ENCODE data around the gene PTX4.

The PTX4 gene

DNA sequence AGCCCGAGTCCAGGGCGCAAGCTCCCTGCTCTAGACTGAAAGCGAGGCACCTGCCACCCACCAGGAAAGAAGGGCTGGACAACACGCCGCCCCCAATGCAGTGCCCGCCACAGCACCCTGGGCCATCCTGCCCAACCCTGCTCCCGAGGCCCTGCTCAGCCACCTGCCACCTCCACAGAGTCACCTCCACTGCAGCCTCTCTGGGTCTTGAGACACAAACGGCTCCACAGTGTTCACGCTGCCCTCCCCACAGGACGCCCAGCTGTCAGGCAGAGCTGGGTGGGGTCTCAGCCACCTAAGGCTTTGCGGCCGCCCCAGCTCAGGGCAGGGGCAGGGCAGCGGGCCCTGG is 23.2 kb downstream of the PTX4 start:
- intact Hi-C loops (cut with DNase I) = no loop called here
- DNase-seq = peak in 1 of 10 donors; percentile 65

- DNase-seq = peak in 1 of 10 donors; percentile 81
- intact Hi-C loops (cut with DNase I) = no loop called here
Measured at GRCh38 chr16:1464894-1465566, 23.7 kb downstream of the PTX4 start.

GRCh38 chr16:1464196-1464893 is 24.4 kb downstream of the PTX4 start:
- peak in 1 of 10 donors; percentile 52 for DNase-seq
- intact Hi-C loops (cut with DNase I) = no loop called here

GRCh38 chr16:1461146-1461545 is 27.6 kb downstream of the PTX4 start:
- DNase-seq = peak in 1 of 10 donors; percentile 73

GRCh38 chr16:1460602-1461138 is 28.1 kb downstream of the PTX4 start:
- peak in 1 of 10 donors; percentile 73 for DNase-seq
- intact Hi-C loops (cut with DNase I) = no loop called here

More at GRCh38 chr16:1461146-1461545, 27.6 kb downstream of the PTX4 start:
- intact Hi-C loops (cut with DNase I) = no loop called here

DNA sequence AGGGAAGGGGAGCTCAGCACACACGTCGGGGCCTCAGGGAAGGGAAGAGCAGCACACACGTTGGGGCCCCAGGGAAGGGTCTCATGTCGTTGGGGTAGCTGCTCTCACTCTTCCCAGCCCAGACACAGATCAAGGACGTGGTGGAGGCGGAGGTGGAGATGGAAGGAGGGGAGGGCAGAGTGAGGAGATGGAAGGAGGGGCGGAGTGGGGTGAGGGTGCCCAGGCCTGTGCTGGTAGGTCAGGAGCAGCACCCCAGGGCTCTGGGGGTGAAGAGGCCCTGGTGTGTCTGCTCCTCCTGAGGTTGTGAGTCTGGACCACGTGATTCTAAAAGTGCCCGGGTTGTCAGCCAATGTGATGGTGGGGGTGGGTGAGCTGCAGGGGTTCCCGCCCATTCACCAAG is 28.8 kb downstream of the PTX4 start:
- DNase-seq = peak in 1 of 10 donors; percentile 70
- intact Hi-C loops (cut with DNase I) = no loop called here

DNA sequence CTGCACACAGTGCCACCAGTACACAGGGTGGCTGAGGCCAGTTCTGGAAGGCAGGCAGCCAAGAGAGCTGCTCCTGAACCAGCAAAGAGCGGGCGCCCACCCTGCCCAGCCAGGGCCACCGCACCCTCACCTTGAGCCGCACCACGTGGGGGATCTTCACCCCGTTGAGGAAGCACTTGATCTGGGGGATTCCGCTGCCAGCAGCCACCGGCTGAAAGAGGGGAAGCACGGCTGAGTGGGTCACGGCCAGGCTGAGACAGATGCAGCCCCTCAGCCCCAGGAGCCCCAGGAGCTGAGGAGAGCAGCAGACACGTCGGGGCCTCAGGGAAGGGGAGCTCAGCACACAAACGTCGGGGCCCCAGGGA is 29.8 kb downstream of the PTX4 start:
- intact Hi-C loops (cut with DNase I) = no loop called here
- DNase-seq = peak in 1 of 10 donors; percentile 72

GRCh38 chr16:1458336-1458976 is 30.3 kb downstream of the PTX4 start:
- peak in 3 of 10 donors; percentile 23 to 88 (median 50) for DNase-seq
- intact Hi-C loops (cut with DNase I) = no loop called here

DNA sequence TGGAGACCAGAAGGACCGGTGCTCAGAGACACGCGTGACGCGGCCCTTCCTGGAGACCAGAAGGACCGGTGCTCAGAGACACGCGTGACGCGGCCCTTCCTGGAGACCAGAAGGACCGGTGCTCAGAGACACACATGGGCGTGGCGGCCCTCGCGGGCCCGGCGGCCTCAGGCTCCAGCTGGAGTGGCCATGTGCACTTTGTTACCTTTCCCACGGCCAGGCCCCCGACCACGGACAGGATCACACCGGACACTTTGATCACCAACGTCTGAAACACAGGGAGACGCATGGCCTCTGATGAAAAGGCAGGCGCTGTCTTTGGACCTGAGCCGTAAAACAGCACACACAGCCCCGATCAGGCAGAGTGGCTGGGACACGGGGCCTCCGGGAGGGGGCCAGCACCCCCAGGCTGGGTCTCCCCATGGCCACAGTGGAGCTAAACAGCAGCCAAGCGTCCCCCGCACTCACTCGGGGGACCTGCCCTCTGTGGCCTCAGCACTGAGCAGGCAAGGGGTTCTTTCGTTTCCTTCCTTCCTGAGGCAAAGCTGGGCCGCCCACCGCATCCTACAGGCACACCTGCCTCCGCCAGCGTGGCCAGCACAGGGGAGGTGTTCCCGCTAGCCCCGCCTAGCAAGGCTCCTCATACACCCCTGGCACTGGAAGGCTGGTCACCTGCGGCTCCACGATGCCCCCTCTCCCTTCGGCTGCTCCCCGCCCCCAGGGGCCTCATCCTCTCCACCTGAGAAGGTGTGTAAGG is 31.1 kb downstream of the PTX4 start:
- intact Hi-C loops (cut with DNase I) = no loop called here
- DNase-seq = peak in 1 of 10 donors; percentile 74

DNA sequence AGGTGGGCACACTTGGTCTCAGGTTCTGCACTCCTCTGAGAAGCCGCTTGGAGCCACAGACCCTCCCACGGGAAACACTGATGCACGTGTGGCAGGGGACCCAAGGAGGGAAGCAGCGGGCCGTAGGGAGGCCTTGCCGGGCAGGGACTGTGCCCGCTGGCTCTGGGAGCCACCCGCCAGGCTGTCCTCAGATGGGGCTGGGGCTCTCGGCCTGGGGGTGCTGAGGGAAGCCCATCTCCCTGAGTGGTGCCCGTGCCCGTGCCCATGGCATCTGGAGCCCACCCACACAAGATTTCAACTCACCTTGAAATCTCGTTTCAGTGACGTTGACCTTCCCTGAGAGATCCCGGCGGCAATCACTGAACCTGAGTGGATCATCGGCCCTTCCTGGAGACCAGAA is 31.8 kb downstream of the PTX4 start:
- DNase-seq = peak in 1 of 10 donors; percentile 65
- intact Hi-C loops (cut with DNase I) = no loop called here

- DNase-seq = peak in 1 of 10 donors; percentile 79
- intact Hi-C loops (cut with DNase I) = no loop called here
Measured at GRCh38 chr16:1455190-1456171, 33.3 kb downstream of the PTX4 start.

DNA sequence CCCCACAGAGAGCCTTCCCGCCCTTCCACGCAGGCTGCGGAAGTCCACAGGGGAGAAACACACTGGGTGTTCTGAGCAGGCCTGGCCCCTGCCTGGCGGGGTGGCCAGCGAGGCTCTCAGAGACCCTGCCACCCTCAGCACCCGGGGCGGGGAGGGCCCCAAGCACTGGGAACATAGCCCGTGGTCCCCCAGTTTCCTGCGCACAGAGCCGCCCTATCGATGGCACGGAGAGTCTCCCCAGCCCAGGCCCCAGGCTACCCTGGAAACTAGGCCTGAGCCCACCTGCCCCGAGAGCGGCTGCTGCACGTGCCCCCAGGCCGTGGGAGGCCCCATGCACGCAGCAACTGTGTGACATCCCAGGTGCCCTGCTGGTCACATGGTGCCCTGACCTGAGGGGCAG is 34.2 kb downstream of the PTX4 start:
- no peak for DNase-seq
- intact Hi-C loops (cut with DNase I) = no loop called here

DNA sequence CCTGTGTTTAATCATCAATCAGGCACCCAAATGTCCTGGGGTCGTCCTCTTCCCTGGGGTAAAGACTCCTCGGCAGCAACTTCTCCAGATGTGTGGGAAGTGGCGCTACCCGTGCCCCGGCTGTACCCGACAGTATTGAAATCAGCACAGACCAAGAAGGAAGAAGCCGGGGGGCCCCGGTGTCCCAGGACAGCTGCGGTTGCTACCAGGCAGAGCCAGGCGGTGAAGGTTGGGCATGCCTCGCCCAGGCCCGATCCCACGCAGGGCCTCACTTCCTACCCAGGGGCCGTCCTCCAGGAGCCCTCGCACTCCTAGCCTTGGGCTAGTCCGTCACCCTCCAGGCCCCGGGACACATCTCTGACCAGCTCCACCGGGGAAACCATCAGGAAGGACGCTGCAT is 35.4 kb downstream of the PTX4 start:
- intact Hi-C loops (cut with DNase I) = no loop called here
- no peak for DNase-seq

- intact Hi-C loops (cut with DNase I) = no loop called here
- no peak for DNase-seq
Measured at GRCh38 chr16:1452530-1452929, 36.2 kb downstream of the PTX4 start.

DNA sequence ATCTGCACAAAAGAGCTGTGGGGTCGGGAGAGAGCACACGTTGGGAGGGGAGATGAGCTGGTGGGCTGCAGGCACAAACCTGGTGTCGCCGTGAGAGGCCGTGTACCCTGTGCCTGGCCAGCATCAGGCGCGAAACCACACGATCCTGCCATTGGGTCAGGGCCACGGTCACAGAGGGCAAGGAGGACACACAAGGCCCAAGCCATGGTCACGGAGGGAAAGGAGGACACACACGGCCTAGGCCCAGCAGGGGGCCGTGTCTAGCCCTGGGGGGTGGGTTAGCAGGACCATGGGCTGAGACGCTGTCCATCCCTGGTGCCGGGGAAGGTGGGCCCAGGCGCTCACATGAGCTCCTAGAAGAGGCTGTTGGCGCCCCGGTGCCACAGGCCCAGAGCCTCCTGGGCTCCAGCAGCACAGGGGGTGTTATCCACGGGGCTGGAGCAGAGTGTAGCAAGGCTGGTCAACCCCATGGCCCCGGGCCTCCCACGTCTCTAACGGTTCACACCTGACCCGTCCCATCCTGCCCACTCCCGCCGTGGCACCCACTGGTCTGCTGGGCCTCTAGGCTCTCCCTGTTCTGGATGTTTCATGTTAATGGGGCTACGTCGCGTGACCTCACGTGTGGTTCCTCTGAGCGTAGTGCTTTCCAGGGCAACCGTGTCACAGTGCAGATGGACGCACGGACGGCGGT is 36.9 kb downstream of the PTX4 start:
- intact Hi-C loops (cut with DNase I) = no loop called here
- no peak for DNase-seq

GRCh38 chr16:1450841-1451240 is 37.9 kb downstream of the PTX4 start:
- no peak for DNase-seq
- intact Hi-C loops (cut with DNase I) = no loop called here

GRCh38 chr16:1450218-1450617 is 38.5 kb downstream of the PTX4 start:
- peak in 5 of 10 donors; percentile 28 to 93 (median 38) for DNase-seq
- intact Hi-C loops (cut with DNase I) = no loop called here

DNA sequence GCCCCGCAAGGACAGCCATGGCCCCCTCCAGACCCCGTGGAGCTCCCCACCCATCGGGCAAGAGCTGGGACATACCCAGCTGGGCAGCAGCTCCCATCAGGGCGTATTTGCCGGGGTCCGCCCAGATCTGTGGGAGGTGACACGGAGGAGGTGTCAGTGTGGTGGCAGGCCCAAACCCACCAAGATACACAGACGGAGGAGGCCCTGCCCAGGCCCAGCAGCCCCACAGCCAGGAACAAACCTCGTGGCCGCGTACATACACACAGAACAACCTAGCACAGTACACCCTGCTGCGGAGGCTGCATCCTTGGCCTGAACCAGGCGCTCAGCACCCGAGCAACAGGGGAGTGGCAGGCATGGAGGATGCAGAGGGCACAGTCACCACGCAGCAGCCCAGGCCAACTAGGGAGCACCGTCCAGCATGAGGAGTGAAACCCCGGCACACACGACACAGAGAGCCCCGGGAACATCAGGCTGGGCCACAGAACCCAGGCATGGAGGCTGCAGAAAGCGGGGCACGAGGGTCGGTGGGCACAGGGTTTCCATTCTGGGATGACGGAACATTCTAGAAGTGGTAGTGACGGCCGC is 39.4 kb downstream of the PTX4 start:
- no peak for DNase-seq
- intact Hi-C loops (cut with DNase I) = no loop called here
